ENCODE data around the gene CDCP2. TPM values are rescaled to one million over a fixed set of nuclear protein-coding genes. Genes with fewer than 3 reads are reported as not detected.

Gene CDCP2
- total and polyA plus RNA-seq, 12 donors: 0.03 to 0.11 TPM; not detected in 10

GRCh38 chr1:54186056-54186455, 33.3 kb upstream of the CDCP2 start:
- peaks cover 0 to 50% (median 18%) of the 10 kb centered on the region in 9 donors for H3K36me3 ChIP-seq
- 95 to 97% methylated on average over 3 of the region's 3 CpGs for WGBS, 2 donors
- ATAC-seq: no peak
- H3K27me3 ChIP-seq: no peaks in the 10 kb centered on the region
- H3K4me3 ChIP-seq: no peak overlapping the region
- no peak overlapping the region for H3K27ac ChIP-seq
- intact Hi-C loops (cut with DNase I): no loop called here
- no peaks in the 10 kb centered on the region for H3K9me3 ChIP-seq
- TF ChIP-seq, protein P1, sequence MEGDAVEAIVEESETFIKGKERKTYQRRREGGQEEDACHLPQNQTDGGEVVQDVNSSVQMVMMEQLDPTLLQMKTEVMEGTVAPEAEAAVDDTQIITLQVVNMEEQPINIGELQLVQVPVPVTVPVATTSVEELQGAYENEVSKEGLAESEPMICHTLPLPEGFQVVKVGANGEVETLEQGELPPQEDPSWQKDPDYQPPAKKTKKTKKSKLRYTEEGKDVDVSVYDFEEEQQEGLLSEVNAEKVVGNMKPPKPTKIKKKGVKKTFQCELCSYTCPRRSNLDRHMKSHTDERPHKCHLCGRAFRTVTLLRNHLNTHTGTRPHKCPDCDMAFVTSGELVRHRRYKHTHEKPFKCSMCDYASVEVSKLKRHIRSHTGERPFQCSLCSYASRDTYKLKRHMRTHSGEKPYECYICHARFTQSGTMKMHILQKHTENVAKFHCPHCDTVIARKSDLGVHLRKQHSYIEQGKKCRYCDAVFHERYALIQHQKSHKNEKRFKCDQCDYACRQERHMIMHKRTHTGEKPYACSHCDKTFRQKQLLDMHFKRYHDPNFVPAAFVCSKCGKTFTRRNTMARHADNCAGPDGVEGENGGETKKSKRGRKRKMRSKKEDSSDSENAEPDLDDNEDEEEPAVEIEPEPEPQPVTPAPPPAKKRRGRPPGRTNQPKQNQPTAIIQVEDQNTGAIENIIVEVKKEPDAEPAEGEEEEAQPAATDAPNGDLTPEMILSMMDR (IDR thresholded peaks at IDR 0.05): no peak
- no peak for DNase-seq
- H3K4me1 ChIP-seq: no peaks in the 10 kb centered on the region

- ATAC-seq (no peak), DNase-seq (no peak)
- 91 to 95% methylated on average over 5 of the region's 5 CpGs for WGBS, 2 donors
- Histone ChIP-seq H3K36me3 (peaks cover 0 to 25% (median 1%) of the 10 kb centered on the region in 9 donors), H3K4me1 (no peaks in the 10 kb centered on the region), H3K9me3 (no peaks in the 10 kb centered on the region), H3K4me3 (no peak overlapping the region), H3K27me3 (no peaks in the 10 kb centered on the region), H3K27ac (no peak overlapping the region)
- intact Hi-C loops (cut with DNase I): loop anchor here in 1 of 10 donors (5.0 kb wide), 1 partner anchor 311 kb away; no protein-coding TSS in a partner anchor
- TF ChIP-seq, protein P1 (IDR thresholded peaks at IDR 0.05): no peak
Observed at GRCh38 chr1:54180701-54181360, 28.0 kb upstream of the CDCP2 start.

GRCh38 chr1:54178296-54179070, 25.7 kb upstream of the CDCP2 start:
- no peak for ATAC-seq
- no peaks in the 10 kb centered on the region for H3K9me3 ChIP-seq
- no peak overlapping the region for H3K4me3 ChIP-seq
- WGBS, 2 donors: 82 to 86% methylated on average over 9 of the region's 9 CpGs
- H3K36me3 ChIP-seq: peaks cover 0 to 34% (median 0%) of the 10 kb centered on the region in 9 donors
- no peaks in the 10 kb centered on the region for H3K4me1 ChIP-seq
- intact Hi-C loops (cut with DNase I): loop anchor here in 1 of 10 donors (5.0 kb wide), 1 partner anchor 856 kb away; no protein-coding TSS in a partner anchor
- DNase-seq: no peak
- no peak overlapping the region for H3K27ac ChIP-seq
- H3K27me3 ChIP-seq: no peaks in the 10 kb centered on the region
- TF ChIP-seq, protein P1 (IDR thresholded peaks at IDR 0.05): no peak

GRCh38 chr1:54177726-54178125, 24.9 kb upstream of the CDCP2 start:
- WGBS, 2 donors: 92% methylated on average over 8 of the region's 8 CpGs
- DNase-seq: no peak

More at GRCh38 chr1:54177726-54178125, 24.9 kb upstream of the CDCP2 start:
- ATAC-seq: no peak
- Histone ChIP-seq H3K36me3 (peaks cover 0 to 35% (median 0%) of the 10 kb centered on the region in 9 donors), H3K27me3 (no peaks in the 10 kb centered on the region), H3K27ac (no peak overlapping the region), H3K9me3 (no peaks in the 10 kb centered on the region), H3K4me1 (no peaks in the 10 kb centered on the region), H3K4me3 (no peak overlapping the region)
- intact Hi-C loops (cut with DNase I): loop anchor here in 1 of 10 donors (5.0 kb wide), 1 partner anchor 855 kb away; no protein-coding TSS in a partner anchor
- TF ChIP-seq, protein P1 (IDR thresholded peaks at IDR 0.05): no peak
